HUES48 (cell line): ENCODE results near the gene TANC2.
"Not testable (repeated sequence)": the region's sequence is repeated elsewhere in the genome, so short reads cannot be mapped to it uniquely, and the experiment has no call there.

ENCODE experiments used
- H3K27ac ChIP-seq: one replicate; pipeline ENCODE4 v1.7.0; 2013; ENCODE audit warnings: low read depth, low read length, inconsistent platforms
- H3K27me3 ChIP-seq: 2 replicates; pipeline ENCODE4 v1.6.1; 2013; ENCODE audit warnings: mild to moderate bottlenecking, low read length; ENCODE audit not compliant: control insufficient read depth, insufficient read depth
- H3K36me3 ChIP-seq: 2 replicates; pipeline ENCODE4 v1.6.1; 2013; ENCODE audit warnings: low read length; ENCODE audit not compliant: control insufficient read depth, insufficient read depth
- H3K4me1 ChIP-seq: 2 replicates; pipeline ENCODE4 v1.6.1; 2013; ENCODE audit warnings: mild to moderate bottlenecking, low read length; ENCODE audit not compliant: control insufficient read depth, insufficient read depth
- H3K4me3 ChIP-seq: 2 replicates; pipeline ENCODE4 v1.5.1; 2013; ENCODE audit warnings: mild to moderate bottlenecking, low read depth, low read length
- H3K9ac ChIP-seq: 2 replicates; pipeline ENCODE4 v1.6.1; 2013; ENCODE audit warnings: mild to moderate bottlenecking, low read depth, low read length, moderate library complexity
- H3K9me3 ChIP-seq: 2 replicates; pipeline ENCODE4 v1.6.1; 2013; ENCODE audit warnings: low read length; ENCODE audit not compliant: control insufficient read depth, insufficient read depth

The TANC2 gene

DNA sequence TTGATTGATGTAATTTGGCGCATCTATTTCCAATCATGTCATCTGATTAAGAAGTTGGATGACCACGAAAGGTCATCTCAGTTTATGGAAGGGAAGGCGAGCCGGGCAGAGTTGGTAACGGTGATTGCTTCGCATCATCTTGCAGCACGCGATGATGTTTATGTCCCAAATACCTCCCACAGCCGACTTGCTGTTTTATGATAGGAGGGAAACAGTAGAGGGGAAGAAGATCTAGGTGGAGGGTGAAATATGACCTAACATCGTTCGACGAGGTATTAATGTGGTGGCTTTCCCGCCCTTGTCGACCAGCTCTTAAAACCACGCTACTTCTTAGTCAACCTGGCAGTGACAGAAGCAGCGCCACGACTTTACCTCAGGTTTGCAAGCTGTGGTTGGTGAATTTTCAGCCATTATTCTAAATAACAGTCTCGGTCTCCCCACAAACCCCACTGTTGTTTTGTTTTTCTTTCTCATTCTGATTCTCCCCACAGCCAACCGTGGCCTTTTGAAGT, 805 bp upstream of the TANC2 start:
- Histone ChIP-seq H3K36me3 (no peaks in the 10 kb centered on the region), H3K27ac (peak overlapping the region; percentile 10), H3K27me3 (peaks cover 26% of the 10 kb centered on the region), H3K9me3 (no peaks in the 10 kb centered on the region), H3K4me1 (peaks cover 28% of the 10 kb centered on the region), H3K4me3 (peak overlapping the region; percentile 87), H3K9ac (peak overlapping the region; percentile 30)

- peaks cover 28% of the 10 kb centered on the region for H3K4me1 ChIP-seq
- no peak overlapping the region; the same call in 1 of the 2 replicates for H3K9ac ChIP-seq
- H3K36me3 ChIP-seq = no peaks in the 10 kb centered on the region
- H3K27me3 ChIP-seq = peaks cover 26% of the 10 kb centered on the region
- H3K4me3 ChIP-seq = peak overlapping the region; percentile 87
- H3K27ac ChIP-seq = no peak overlapping the region
- H3K9me3 ChIP-seq = no peaks in the 10 kb centered on the region
Observed at GRCh38 chr17:62966426-62967204, 580 bp downstream of the TANC2 start.

DNA sequence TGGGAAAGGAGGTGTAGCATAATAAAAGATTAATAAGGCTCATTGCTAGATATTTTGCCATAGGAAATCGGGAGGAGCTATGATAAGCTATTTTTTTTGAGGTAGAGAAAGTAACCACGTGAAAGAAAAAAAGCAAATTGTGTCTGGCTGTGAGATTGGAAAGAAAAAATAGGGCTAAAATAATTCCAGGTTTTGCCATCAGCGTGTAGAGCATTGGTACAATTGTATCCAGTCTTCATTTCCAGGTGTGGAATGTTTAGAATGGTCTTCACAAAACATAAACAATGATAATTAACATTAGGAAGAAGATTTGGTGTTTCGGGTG, 1.1 kb downstream of the TANC2 start:
- Histone ChIP-seq H3K27me3 (peaks cover 26% of the 10 kb centered on the region), H3K27ac (no peak overlapping the region), H3K9me3 (no peaks in the 10 kb centered on the region; the same call in 1 of the 2 replicates), H3K4me3 (peak overlapping the region; percentile 87), H3K36me3 (no peaks in the 10 kb centered on the region), H3K9ac (no peak overlapping the region), H3K4me1 (peaks cover 28% of the 10 kb centered on the region)

- H3K36me3 ChIP-seq = no peaks in the 10 kb centered on the region
- peak overlapping the region; percentile 13; the same call in 1 of the 2 replicates for H3K4me3 ChIP-seq
- H3K9ac ChIP-seq = no peak overlapping the region
- H3K4me1 ChIP-seq = peaks cover 28% of the 10 kb centered on the region
- no peak overlapping the region for H3K27ac ChIP-seq
- H3K9me3 ChIP-seq = no peaks in the 10 kb centered on the region; the same call in 1 of the 2 replicates
- H3K27me3 ChIP-seq = peaks cover 26% of the 10 kb centered on the region
Observed at GRCh38 chr17:62968445-62968923, 2.4 kb downstream of the TANC2 start.

GRCh38 chr17:62970610-62971009, 4.6 kb downstream of the TANC2 start:
- Histone ChIP-seq H3K9me3 (no peaks in the 10 kb centered on the region; the same call in 1 of the 2 replicates), H3K27me3 (peaks cover 14% of the 10 kb centered on the region), H3K4me3 (no peak overlapping the region), H3K27ac (no peak overlapping the region), H3K36me3 (no peaks in the 10 kb centered on the region), H3K9ac (no peak overlapping the region), H3K4me1 (peaks cover 21% of the 10 kb centered on the region)

GRCh38 chr17:62971853-62972252, 5.8 kb downstream of the TANC2 start:
- H3K9me3 ChIP-seq = peaks cover 2% of the 10 kb centered on the region; the same call in 1 of the 2 replicates
- H3K4me3 ChIP-seq = no peak overlapping the region
- peaks cover 20% of the 10 kb centered on the region for H3K4me1 ChIP-seq
- H3K9ac ChIP-seq = no peak overlapping the region
- peaks cover 13% of the 10 kb centered on the region for H3K27me3 ChIP-seq
- H3K27ac ChIP-seq = no peak overlapping the region
- H3K36me3 ChIP-seq = no peaks in the 10 kb centered on the region

DNA sequence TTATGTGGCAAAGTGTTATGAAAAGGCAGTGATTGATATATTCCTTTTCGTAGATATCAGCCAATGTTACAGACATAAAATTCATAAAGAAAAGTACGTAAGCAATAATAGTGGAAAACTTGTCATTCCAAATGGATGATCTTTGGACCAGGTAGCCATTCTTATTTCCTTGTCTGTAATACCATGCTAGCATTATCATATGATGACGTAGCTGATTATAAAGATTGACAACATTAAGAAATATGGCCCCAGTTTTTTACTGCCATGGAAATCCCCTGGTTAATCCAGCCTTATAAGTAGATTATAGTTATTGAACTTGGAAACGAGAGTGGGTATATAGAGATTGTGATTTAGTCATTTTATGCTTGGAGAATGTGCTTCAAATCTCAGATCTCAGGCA, 8.8 kb downstream of the TANC2 start:
- no peaks in the 10 kb centered on the region for H3K4me1 ChIP-seq
- no peak overlapping the region for H3K9ac ChIP-seq
- no peaks in the 10 kb centered on the region for H3K36me3 ChIP-seq
- no peak overlapping the region for H3K4me3 ChIP-seq
- no peak overlapping the region for H3K27ac ChIP-seq
- H3K27me3 ChIP-seq = no peaks in the 10 kb centered on the region
- H3K9me3 ChIP-seq = peaks cover 4% of the 10 kb centered on the region; the same call in 1 of the 2 replicates

DNA sequence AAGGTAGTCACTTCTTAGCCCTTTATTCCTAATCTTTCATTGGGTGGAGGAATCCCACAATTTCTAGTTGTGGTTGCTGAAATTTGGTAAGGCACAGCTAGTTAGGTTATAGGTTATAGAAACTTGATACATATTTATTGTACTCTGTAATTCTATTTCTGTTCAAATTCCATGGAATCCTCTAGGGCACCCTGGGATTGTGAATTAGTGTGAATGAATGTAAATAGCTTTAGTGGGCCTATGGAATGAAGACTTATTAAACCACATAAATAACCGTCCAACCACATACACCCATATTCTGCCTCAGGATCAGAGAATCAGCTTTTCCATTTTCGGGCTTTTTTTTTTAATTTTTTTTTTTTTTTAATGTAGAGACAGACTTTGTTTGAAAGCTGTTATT, 9.2 kb downstream of the TANC2 start:
- Histone ChIP-seq H3K4me3 (no peak overlapping the region), H3K9ac (no peak overlapping the region), H3K27me3 (no peaks in the 10 kb centered on the region), H3K36me3 (no peaks in the 10 kb centered on the region), H3K27ac (no peak overlapping the region), H3K4me1 (no peaks in the 10 kb centered on the region), H3K9me3 (peaks cover 4% of the 10 kb centered on the region; the same call in 1 of the 2 replicates)

- not testable (repeated sequence) for H3K9ac ChIP-seq, H3K4me1 ChIP-seq, H3K9me3 ChIP-seq, H3K4me3 ChIP-seq, H3K36me3 ChIP-seq, H3K27ac ChIP-seq, H3K27me3 ChIP-seq
Observed at GRCh38 chr17:62976643-62977231, 10.7 kb downstream of the TANC2 start.

DNA sequence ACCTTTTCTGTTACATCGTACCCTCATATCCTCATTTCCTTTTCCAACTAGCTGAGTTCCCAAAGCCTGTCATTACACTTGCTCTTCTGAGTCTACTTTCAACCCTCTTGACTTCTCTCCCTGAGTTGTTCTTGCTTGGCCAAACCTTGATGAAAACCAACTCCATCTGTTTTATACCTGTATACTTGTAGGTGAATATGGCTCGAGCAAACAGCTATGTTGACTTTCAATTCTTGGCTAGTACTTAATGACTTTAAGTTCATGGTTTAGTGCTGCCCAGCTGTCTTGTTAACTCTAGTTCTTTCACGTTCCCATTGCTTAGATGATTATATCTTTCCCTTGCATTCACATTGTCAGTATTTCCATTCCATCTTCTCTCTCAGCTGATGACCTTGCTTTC, 14.8 kb downstream of the TANC2 start:
- Histone ChIP-seq H3K4me1 (no peaks in the 10 kb centered on the region), H3K27ac (no peak overlapping the region), H3K27me3 (peaks cover 8% of the 10 kb centered on the region), H3K4me3 (no peak overlapping the region), H3K36me3 (no peaks in the 10 kb centered on the region), H3K9ac (no peak overlapping the region), H3K9me3 (peaks cover 4% of the 10 kb centered on the region; the same call in 1 of the 2 replicates)

- Histone ChIP-seq H3K9ac (no peak overlapping the region), H3K27ac (no peak overlapping the region), H3K4me1 (no peaks in the 10 kb centered on the region), H3K36me3 (no peaks in the 10 kb centered on the region), H3K27me3 (peaks cover 8% of the 10 kb centered on the region), H3K9me3 (peaks cover under 1% of the 10 kb centered on the region; the same call in 1 of the 2 replicates), H3K4me3 (no peak overlapping the region)
Observed at GRCh38 chr17:62981933-62982332, 15.9 kb downstream of the TANC2 start.
